ENCODE data around the gene BRK1.
"Not testable (repeated sequence)": the region's sequence is repeated elsewhere in the genome, so short reads cannot be mapped to it uniquely, and the experiment has no call there.

BRK1 gene

GRCh38 chr3:10160346-10160745, 44.9 kb downstream of the BRK1 start:
- H3K4me3 ChIP-seq (ENCODE audit: insufficient read depth, low read depth, low read length) = no peak overlapping the region
- H3K9me3 ChIP-seq (ENCODE audit: control insufficient read depth, low read length) = no peaks in the 10 kb centered on the region
- no peaks in the 10 kb centered on the region for H3K36me3 ChIP-seq (ENCODE audit: control insufficient read depth, insufficient read depth, low read length)
- peaks cover 12% of the 10 kb centered on the region for H3K27me3 ChIP-seq (ENCODE audit: control insufficient read depth, insufficient read depth, low read length, poor library complexity, severe bottlenecking)
- 87 to 88% methylated on average over 1 of the region's 1 CpG for WGBS, 2 experiments
- H3K27ac ChIP-seq (ENCODE audit: insufficient read depth, low read depth, low read length, poor library complexity, severe bottlenecking) = no peak overlapping the region
- H3K4me1 ChIP-seq (ENCODE audit: control insufficient read depth, insufficient read depth, low read length) = no peaks in the 10 kb centered on the region

GRCh38 chr3:10160925-10161324, 45.5 kb downstream of the BRK1 start:
- Histone ChIP-seq H3K27me3 (ENCODE audit: control insufficient read depth, insufficient read depth, low read length, poor library complexity, severe bottlenecking) (peaks cover 14% of the 10 kb centered on the region), H3K27ac (ENCODE audit: insufficient read depth, low read depth, low read length, poor library complexity, severe bottlenecking) (no peak overlapping the region), H3K9me3 (ENCODE audit: control insufficient read depth, low read length) (no peaks in the 10 kb centered on the region), H3K36me3 (ENCODE audit: control insufficient read depth, insufficient read depth, low read length) (no peaks in the 10 kb centered on the region), H3K4me3 (ENCODE audit: insufficient read depth, low read depth, low read length) (no peak overlapping the region), H3K4me1 (ENCODE audit: control insufficient read depth, insufficient read depth, low read length) (no peaks in the 10 kb centered on the region)
- WGBS, 2 experiments = 82 to 88% methylated on average over 6 of the region's 6 CpGs

GRCh38 chr3:10162185-10162584, 46.7 kb downstream of the BRK1 start:
- Histone ChIP-seq H3K4me3 (ENCODE audit: insufficient read depth, low read depth, low read length) (no peak overlapping the region), H3K27ac (ENCODE audit: insufficient read depth, low read depth, low read length, poor library complexity, severe bottlenecking) (no peak overlapping the region), H3K9me3 (ENCODE audit: control insufficient read depth, low read length) (no peaks in the 10 kb centered on the region), H3K27me3 (ENCODE audit: control insufficient read depth, insufficient read depth, low read length, poor library complexity, severe bottlenecking) (peaks cover 14% of the 10 kb centered on the region), H3K4me1 (ENCODE audit: control insufficient read depth, insufficient read depth, low read length) (no peaks in the 10 kb centered on the region), H3K36me3 (ENCODE audit: control insufficient read depth, insufficient read depth, low read length) (no peaks in the 10 kb centered on the region)
- WGBS, 2 experiments = 93 to 95% methylated on average over 4 to 6 of the region's 6 CpGs

DNA sequence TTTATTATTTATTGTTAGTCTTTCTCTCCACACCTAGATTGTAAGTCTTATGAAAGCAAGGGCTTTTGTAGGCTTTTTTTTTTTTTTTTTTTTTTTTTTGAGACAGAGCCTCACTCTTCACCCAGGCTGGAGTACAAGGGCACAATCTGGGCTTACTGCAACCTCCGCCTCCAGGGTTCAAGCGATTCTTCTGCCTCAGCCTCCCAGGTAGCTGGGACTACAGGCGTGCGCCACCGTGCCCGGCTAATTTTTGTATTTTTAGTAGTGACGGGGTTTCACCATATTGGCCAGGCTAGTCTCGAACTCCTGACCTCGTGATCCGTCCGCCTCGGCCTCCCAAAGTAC, 48.7 kb downstream of the BRK1 start:
- H3K4me3 ChIP-seq (ENCODE audit: insufficient read depth, low read depth, low read length) = peak overlapping the region; percentile 72
- H3K27me3 ChIP-seq (ENCODE audit: control insufficient read depth, insufficient read depth, low read length, poor library complexity, severe bottlenecking) = peaks cover 14% of the 10 kb centered on the region
- not testable (repeated sequence) for H3K4me1 ChIP-seq (ENCODE audit: control insufficient read depth, insufficient read depth, low read length); H3K9me3 ChIP-seq (ENCODE audit: control insufficient read depth, low read length); H3K36me3 ChIP-seq (ENCODE audit: control insufficient read depth, insufficient read depth, low read length); H3K27ac ChIP-seq (ENCODE audit: insufficient read depth, low read depth, low read length, poor library complexity, severe bottlenecking)
- WGBS, 2 experiments = 74 to 82% methylated on average over 12 of the region's 12 CpGs

GRCh38 chr3:10164546-10165393, 49.3 kb downstream of the BRK1 start, which contains the start of gene IRAK2:
IRAK2 (plus strand) TSS chr3:10164919; CDS start chr3:10164955, 36 bp downstream.
- H3K36me3 ChIP-seq (ENCODE audit: control insufficient read depth, insufficient read depth, low read length) = no peaks in the 10 kb centered on the region
- no peak within 1 kb of the TSS for H3K27ac ChIP-seq (ENCODE audit: insufficient read depth, low read depth, low read length, poor library complexity, severe bottlenecking)
- H3K4me1 ChIP-seq (ENCODE audit: control insufficient read depth, insufficient read depth, low read length) = no peaks in the 10 kb centered on the region
- H3K9me3 ChIP-seq (ENCODE audit: control insufficient read depth, low read length) = no peaks in the 10 kb centered on the region
- peak within 1 kb of the TSS; percentile 72 for H3K4me3 ChIP-seq (ENCODE audit: insufficient read depth, low read depth, low read length)
- H3K27me3 ChIP-seq (ENCODE audit: control insufficient read depth, insufficient read depth, low read length, poor library complexity, severe bottlenecking) = peaks cover 14% of the 10 kb centered on the region
- 6% methylated on average over 76 of the region's 76 CpGs for WGBS, 2 experiments

DNA sequence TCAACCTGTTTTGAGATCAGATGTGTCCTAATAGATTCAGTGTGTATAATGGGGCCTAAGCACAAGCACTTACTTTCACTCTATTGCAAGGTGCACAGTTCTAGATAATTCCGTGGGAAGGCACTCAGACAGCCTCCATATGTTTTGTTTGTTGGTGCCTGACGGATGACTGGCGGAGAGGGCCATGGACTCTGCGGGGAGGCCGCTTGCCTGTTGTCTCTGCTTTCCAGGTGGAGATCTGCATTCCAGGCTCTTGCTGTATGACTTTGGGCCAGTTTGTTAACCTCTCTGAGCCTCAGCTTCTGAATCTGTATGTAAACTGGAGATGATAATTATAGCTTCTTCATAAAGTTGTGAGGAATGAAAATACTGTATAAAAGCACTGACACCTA, 50.7 kb downstream of the BRK1 start:
- WGBS, 2 experiments = 90 to 94% methylated on average over 5 of the region's 5 CpGs

DNA sequence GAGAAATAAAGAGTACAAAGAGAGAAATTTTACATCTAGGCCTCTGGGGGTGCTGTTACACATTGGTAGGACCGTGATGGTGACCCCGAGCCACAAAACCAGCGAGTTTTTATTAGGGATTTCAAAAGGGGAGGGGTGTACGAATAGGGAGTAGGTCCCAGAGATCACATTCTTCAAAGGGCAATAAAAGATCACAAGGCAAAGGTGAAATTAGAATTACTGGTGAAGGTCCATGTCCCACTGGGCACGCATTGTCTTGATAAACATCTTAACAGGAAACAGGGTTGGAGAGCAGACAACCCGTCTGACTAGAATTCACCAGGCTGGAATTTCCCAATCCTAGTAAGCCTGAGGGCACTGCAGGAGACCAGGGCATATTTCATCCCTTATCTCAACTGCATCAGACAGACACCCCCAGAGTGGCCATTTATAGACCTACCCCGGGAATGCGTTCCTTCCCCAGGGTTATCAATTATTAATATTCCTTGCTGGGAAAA, 53.6 kb downstream of the BRK1 start:
- Histone ChIP-seq H3K4me1 (ENCODE audit: control insufficient read depth, insufficient read depth, low read length) (no peaks in the 10 kb centered on the region), H3K27ac (ENCODE audit: insufficient read depth, low read depth, low read length, poor library complexity, severe bottlenecking) (no peak overlapping the region), H3K27me3 (ENCODE audit: control insufficient read depth, insufficient read depth, low read length, poor library complexity, severe bottlenecking) (peaks cover 14% of the 10 kb centered on the region), H3K9me3 (ENCODE audit: control insufficient read depth, low read length) (no peaks in the 10 kb centered on the region), H3K36me3 (ENCODE audit: control insufficient read depth, insufficient read depth, low read length) (no peaks in the 10 kb centered on the region), H3K4me3 (ENCODE audit: insufficient read depth, low read depth, low read length) (no peak overlapping the region)
- WGBS, 2 experiments = 82% methylated on average over 8 of the region's 8 CpGs

More for the DNA sequence above, 50.7 kb downstream of the BRK1 start:
- Histone ChIP-seq H3K4me1 (ENCODE audit: control insufficient read depth, insufficient read depth, low read length) (no peaks in the 10 kb centered on the region), H3K9me3 (ENCODE audit: control insufficient read depth, low read length) (no peaks in the 10 kb centered on the region), H3K27me3 (ENCODE audit: control insufficient read depth, insufficient read depth, low read length, poor library complexity, severe bottlenecking) (peaks cover 14% of the 10 kb centered on the region), H3K27ac (ENCODE audit: insufficient read depth, low read depth, low read length, poor library complexity, severe bottlenecking) (no peak overlapping the region), H3K4me3 (ENCODE audit: insufficient read depth, low read depth, low read length) (no peak overlapping the region), H3K36me3 (ENCODE audit: control insufficient read depth, insufficient read depth, low read length) (no peaks in the 10 kb centered on the region)

DNA sequence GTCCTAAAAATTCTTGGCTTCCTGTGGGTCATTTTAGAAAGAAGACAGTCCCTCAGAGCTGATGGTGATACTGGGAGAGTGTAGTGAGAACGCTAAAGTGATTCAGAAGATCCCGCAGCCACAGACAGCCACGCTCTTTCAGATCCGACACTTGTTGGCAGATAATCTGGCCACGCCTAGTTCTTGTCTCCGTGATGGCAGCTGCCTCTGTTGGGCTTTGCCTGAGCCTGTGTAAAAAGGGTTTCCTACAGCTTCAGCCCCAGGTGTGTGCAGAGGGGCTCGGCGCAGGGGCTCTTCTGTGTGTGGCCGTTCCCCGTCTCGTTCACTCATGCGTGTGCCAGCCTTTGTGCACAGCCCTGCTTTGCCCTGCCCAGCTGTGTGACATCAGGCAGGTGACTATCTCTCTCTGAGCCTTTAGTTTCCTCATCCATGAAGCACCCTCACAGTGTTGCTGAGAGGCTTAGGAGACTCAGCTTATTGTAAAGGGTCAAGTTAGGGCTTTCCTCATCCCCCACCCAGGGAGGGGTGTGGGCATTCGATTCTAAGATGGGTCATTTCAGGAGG, 55.5 kb downstream of the BRK1 start:
- Histone ChIP-seq H3K27ac (ENCODE audit: insufficient read depth, low read depth, low read length, poor library complexity, severe bottlenecking) (no peak overlapping the region), H3K4me3 (ENCODE audit: insufficient read depth, low read depth, low read length) (no peak overlapping the region), H3K27me3 (ENCODE audit: control insufficient read depth, insufficient read depth, low read length, poor library complexity, severe bottlenecking) (no peaks in the 10 kb centered on the region), H3K9me3 (ENCODE audit: control insufficient read depth, low read length) (no peaks in the 10 kb centered on the region), H3K4me1 (ENCODE audit: control insufficient read depth, insufficient read depth, low read length) (no peaks in the 10 kb centered on the region), H3K36me3 (ENCODE audit: control insufficient read depth, insufficient read depth, low read length) (no peaks in the 10 kb centered on the region)
- WGBS, 2 experiments = 93 to 94% methylated on average over 13 of the region's 13 CpGs

DNA sequence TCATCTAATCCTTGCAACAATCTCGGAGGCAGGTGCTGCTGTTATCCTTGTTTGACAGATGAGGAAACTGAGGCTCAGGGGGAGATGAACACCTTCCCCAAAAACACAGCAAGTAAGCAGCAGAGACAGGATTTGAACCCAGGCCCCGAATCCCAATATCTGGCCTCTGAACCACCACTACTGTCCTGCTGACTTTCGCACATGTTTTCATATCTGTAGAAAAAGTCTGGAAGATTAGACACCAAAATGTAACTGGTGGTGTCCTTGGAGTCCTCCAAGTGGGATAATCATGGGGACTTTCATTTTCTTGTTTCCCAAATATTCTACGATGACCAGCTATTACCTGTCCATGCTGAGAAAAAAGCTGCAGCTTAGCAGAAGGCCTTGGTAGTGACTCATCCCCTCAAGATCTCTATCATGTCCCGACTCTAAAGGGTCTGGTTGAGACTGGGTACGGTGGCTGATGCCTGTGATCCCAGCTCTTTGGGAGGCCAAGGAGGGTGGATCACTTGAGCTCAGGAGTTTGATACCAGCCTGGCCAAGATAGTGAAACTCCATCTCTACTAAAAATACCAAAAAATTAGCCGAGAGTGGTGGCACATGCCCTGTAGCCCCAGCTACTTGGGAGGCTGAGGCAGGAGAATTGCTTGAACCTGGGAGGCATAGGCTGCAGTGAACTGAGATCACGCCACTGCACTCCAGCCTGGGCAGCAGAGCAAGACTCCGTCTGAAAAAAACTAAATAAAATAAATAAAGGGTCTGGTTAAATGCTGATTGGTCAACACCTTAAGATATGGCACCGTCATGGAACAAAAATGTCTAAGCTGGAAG, 57.8 kb downstream of the BRK1 start:
- Histone ChIP-seq H3K27ac (ENCODE audit: insufficient read depth, low read depth, low read length, poor library complexity, severe bottlenecking) (no peak overlapping the region), H3K36me3 (ENCODE audit: control insufficient read depth, insufficient read depth, low read length) (no peaks in the 10 kb centered on the region), H3K4me3 (ENCODE audit: insufficient read depth, low read depth, low read length) (no peak overlapping the region), H3K4me1 (ENCODE audit: control insufficient read depth, insufficient read depth, low read length) (no peaks in the 10 kb centered on the region), H3K27me3 (ENCODE audit: control insufficient read depth, insufficient read depth, low read length, poor library complexity, severe bottlenecking) (no peaks in the 10 kb centered on the region), H3K9me3 (ENCODE audit: control insufficient read depth, low read length) (no peaks in the 10 kb centered on the region)
- WGBS, 2 experiments = 92% methylated on average over 10 of the region's 10 CpGs

DNA sequence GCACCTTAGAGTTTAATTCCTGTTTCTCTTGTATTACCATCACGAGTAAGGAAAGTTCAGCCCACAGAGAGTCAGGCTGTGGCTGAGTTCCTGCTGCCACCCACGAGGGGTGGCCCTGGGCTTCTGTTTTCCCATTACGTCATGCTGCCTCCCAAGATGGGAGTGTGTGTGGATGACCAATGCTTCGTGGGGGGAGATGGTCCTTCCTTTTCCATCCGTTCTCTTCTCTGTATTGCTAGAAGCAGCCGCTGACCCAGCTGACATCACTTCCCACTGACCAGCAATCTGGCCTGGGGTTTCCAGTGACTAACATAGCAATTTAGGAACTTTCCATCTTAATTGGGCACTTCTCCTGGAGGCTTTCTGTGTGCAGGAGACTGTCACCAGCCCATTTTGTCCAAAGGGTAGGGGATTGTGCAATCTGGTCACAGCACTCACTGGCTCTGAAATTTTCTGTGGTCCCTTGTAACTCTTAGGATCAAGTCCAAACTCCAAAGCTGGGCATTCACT, 58.5 kb downstream of the BRK1 start:
- Histone ChIP-seq H3K27me3 (ENCODE audit: control insufficient read depth, insufficient read depth, low read length, poor library complexity, severe bottlenecking) (no peaks in the 10 kb centered on the region), H3K4me3 (ENCODE audit: insufficient read depth, low read depth, low read length) (no peak overlapping the region), H3K9me3 (ENCODE audit: control insufficient read depth, low read length) (no peaks in the 10 kb centered on the region), H3K36me3 (ENCODE audit: control insufficient read depth, insufficient read depth, low read length) (no peaks in the 10 kb centered on the region), H3K27ac (ENCODE audit: insufficient read depth, low read depth, low read length, poor library complexity, severe bottlenecking) (no peak overlapping the region), H3K4me1 (ENCODE audit: control insufficient read depth, insufficient read depth, low read length) (no peaks in the 10 kb centered on the region)
- whole genome bisulfite sequencing, 2 experiments = 87 to 88% methylated on average over 6 of the region's 6 CpGs
